ENCODE results near the gene TMEM271.

The TMEM271 gene

GRCh38 chr4:535181-535923, 40.7 kb downstream of the TMEM271 start:
- in situ Hi-C loops (cut with MboI; ENCODE audit: low sequenced_read_pairs): no loop called here

GRCh38 chr4:534576-535151, 41.4 kb downstream of the TMEM271 start:
- in situ Hi-C loops (cut with MboI; ENCODE audit: low sequenced_read_pairs): no loop called here

- in situ Hi-C loops (cut with MboI; ENCODE audit: low sequenced_read_pairs): no loop called here
Measured at GRCh38 chr4:534101-534575, 42.0 kb downstream of the TMEM271 start.

- in situ Hi-C loops (cut with MboI; ENCODE audit: low sequenced_read_pairs): no loop called here
Measured at GRCh38 chr4:533318-534100, 42.6 kb downstream of the TMEM271 start.

- in situ Hi-C loops (cut with MboI; ENCODE audit: low sequenced_read_pairs): no loop called here
Measured at GRCh38 chr4:532588-533317, 43.3 kb downstream of the TMEM271 start.

GRCh38 chr4:531721-532565, 44.2 kb downstream of the TMEM271 start:
- in situ Hi-C loops (cut with MboI; ENCODE audit: low sequenced_read_pairs): no loop called here

GRCh38 chr4:531076-531475, 45.0 kb downstream of the TMEM271 start:
- in situ Hi-C loops (cut with MboI; ENCODE audit: low sequenced_read_pairs): no loop called here

- in situ Hi-C loops (cut with MboI; ENCODE audit: low sequenced_read_pairs): no loop called here
Measured at GRCh38 chr4:530017-530781, 45.9 kb downstream of the TMEM271 start.

- in situ Hi-C loops (cut with MboI; ENCODE audit: low sequenced_read_pairs): no loop called here
Measured at GRCh38 chr4:529563-529962, 46.5 kb downstream of the TMEM271 start.

GRCh38 chr4:528835-529234, 47.3 kb downstream of the TMEM271 start:
- in situ Hi-C loops (cut with MboI; ENCODE audit: low sequenced_read_pairs): no loop called here

GRCh38 chr4:528296-528695, 47.8 kb downstream of the TMEM271 start:
- in situ Hi-C loops (cut with MboI; ENCODE audit: low sequenced_read_pairs): no loop called here

GRCh38 chr4:526971-527460, 49.1 kb downstream of the TMEM271 start:
- in situ Hi-C loops (cut with MboI; ENCODE audit: low sequenced_read_pairs): no loop called here

GRCh38 chr4:526189-526909, 49.7 kb downstream of the TMEM271 start:
- in situ Hi-C loops (cut with MboI; ENCODE audit: low sequenced_read_pairs): no loop called here

GRCh38 chr4:525660-526059, 50.4 kb downstream of the TMEM271 start:
- in situ Hi-C loops (cut with MboI; ENCODE audit: low sequenced_read_pairs): no loop called here

GRCh38 chr4:524196-524595, 51.9 kb downstream of the TMEM271 start:
- in situ Hi-C loops (cut with MboI; ENCODE audit: low sequenced_read_pairs): no loop called here

All from HL-60/S4 treated with retinoic acid at 250 ng/mL for 4 days and 3 days (cell line).